H9 (cell line): Measurements from ENCODE around the gene SLC2A9. TPM values are rescaled to one million over a fixed set of nuclear protein-coding genes. Genes with fewer than 3 reads are reported as not detected.

Experiments used
- DNase-seq: peaks from one replicate; pipeline ENCODE4 v3.0.0-alpha.2; 2017
- H2AFZ ChIP-seq: one replicate; pipeline ENCODE4 v1.6.1; 2013; ENCODE audit warnings: mild to moderate bottlenecking, low read length, control low read depth, moderate library complexity
- H2AK5ac ChIP-seq: 2 replicates; pipeline ENCODE4 v1.6.1; 2013; ENCODE audit warnings: low read length, control low read depth, mixed read lengths; ENCODE audit not compliant: insufficient read length
- H2BK120ac ChIP-seq: one replicate; pipeline ENCODE4 v1.6.1; 2013; ENCODE audit warnings: low read depth, mild to moderate bottlenecking, low read length, control low read depth, inconsistent platforms; ENCODE audit not compliant: poor library complexity, severe bottlenecking
- H2BK12ac ChIP-seq: 2 replicates; pipeline ENCODE4 v1.6.1; 2013; ENCODE audit warnings: low read length, control low read depth, mixed read lengths, low read depth; ENCODE audit not compliant: insufficient read length
- H2BK15ac ChIP-seq: 2 replicates; pipeline ENCODE4 v1.6.1; 2013; ENCODE audit warnings: low read depth, low read length, control low read depth
- H2BK20ac ChIP-seq: one replicate; pipeline ENCODE4 v1.6.1; 2013; ENCODE audit warnings: low read depth, mild to moderate bottlenecking, low read length, control low read depth, inconsistent platforms; ENCODE audit not compliant: poor library complexity, severe bottlenecking
- H2BK5ac ChIP-seq: 2 replicates; pipeline ENCODE4 v1.6.1; 2013; ENCODE audit warnings: low read length, control low read depth, mixed read lengths; ENCODE audit not compliant: insufficient read length
- H3K14ac ChIP-seq: 2 replicates; pipeline ENCODE4 v1.6.1; 2013; ENCODE audit warnings: low read length, control low read depth; ENCODE audit not compliant: insufficient read depth
- H3K18ac ChIP-seq: 2 replicates; pipeline ENCODE4 v1.6.1; 2013; ENCODE audit warnings: low read depth, mild to moderate bottlenecking, mixed read lengths, low read length, control low read depth; ENCODE audit not compliant: insufficient read length
- H3K23ac ChIP-seq: 2 replicates; pipeline ENCODE4 v1.6.1; 2013; ENCODE audit warnings: low read length, control low read depth, mixed read lengths, low read depth; ENCODE audit not compliant: insufficient read length
- H3K23me2 ChIP-seq: 2 replicates; pipeline ENCODE4 v1.6.1; 2013; ENCODE audit warnings: low read depth, mild to moderate bottlenecking, mixed read lengths, low read length, control low read depth; ENCODE audit not compliant: insufficient read length, poor library complexity, severe bottlenecking
- H3K27ac ChIP-seq: 2 replicates; pipeline ENCODE4 v1.5.1; 2013; ENCODE audit warnings: low read length, control low read depth, mixed read lengths, low read depth; ENCODE audit not compliant: insufficient read length
- H3K27me3 ChIP-seq: 2 replicates; pipeline ENCODE4 v1.6.1; 2013; ENCODE audit warnings: low read length, control low read depth, inconsistent platforms; ENCODE audit not compliant: insufficient read depth
- H3K4ac ChIP-seq: 2 replicates; pipeline ENCODE4 v1.6.1; 2013; ENCODE audit warnings: low read depth, mild to moderate bottlenecking, control low read depth, inconsistent platforms, low read length, moderate library complexity
- H3K4me1 ChIP-seq: 2 replicates; pipeline ENCODE4 v1.6.1; 2013; ENCODE audit warnings: low read length, control low read depth, inconsistent platforms; ENCODE audit not compliant: insufficient read depth
- H3K4me2 ChIP-seq: 2 replicates; pipeline ENCODE4 v1.6.1; 2013; ENCODE audit warnings: low read length, control low read depth, mixed read lengths; ENCODE audit not compliant: insufficient read length, insufficient read depth
- H3K56ac ChIP-seq: 2 replicates; pipeline ENCODE4 v1.6.1; 2013; ENCODE audit warnings: low read depth, mild to moderate bottlenecking, mixed read lengths, low read length, control low read depth; ENCODE audit not compliant: insufficient read length
- H3K79me1 ChIP-seq: 2 replicates; pipeline ENCODE4 v1.6.1; 2013; ENCODE audit warnings: low read depth, mild to moderate bottlenecking, moderate library complexity, low read length, control low read depth, inconsistent platforms; ENCODE audit not compliant: insufficient read depth, poor library complexity, severe bottlenecking
- H3K79me2 ChIP-seq: 2 replicates; pipeline ENCODE4 v1.6.1; 2013; ENCODE audit warnings: low read length, control low read depth, inconsistent platforms; ENCODE audit not compliant: insufficient read depth
- H3K9ac ChIP-seq: 2 replicates; pipeline ENCODE4 v1.6.1; 2013; ENCODE audit warnings: low read length, control low read depth, mixed read lengths; ENCODE audit not compliant: insufficient read length; ENCODE audit errors: extremely low read depth
- H3K9me3 ChIP-seq: one replicate; pipeline ENCODE4 v1.6.1; 2013; ENCODE audit warnings: low read depth, low read length, inconsistent platforms; ENCODE audit not compliant: control insufficient read depth
- H3T11ph ChIP-seq: one replicate; pipeline ENCODE4 v1.6.1; 2013; ENCODE audit warnings: mild to moderate bottlenecking, low read length, control low read depth, inconsistent platforms
- H4K20me1 ChIP-seq: one replicate; pipeline ENCODE4 v1.6.1; 2013; ENCODE audit not compliant: control insufficient read depth, insufficient read length, insufficient read depth
- H4K5ac ChIP-seq: 2 replicates; pipeline ENCODE4 v1.6.1; 2013; ENCODE audit warnings: low read depth, mild to moderate bottlenecking, mixed read lengths, low read length, control low read depth; ENCODE audit not compliant: insufficient read length
- H4K8ac ChIP-seq: replicated peaks from 2 replicates; pipeline ENCODE4 v1.6.1; 2013; ENCODE audit warnings: low read length, control low read depth, mixed read lengths, low read depth; ENCODE audit not compliant: insufficient read length
- H4K91ac ChIP-seq: 2 replicates; pipeline ENCODE4 v1.6.1; 2013; ENCODE audit warnings: low read depth, mild to moderate bottlenecking, moderate library complexity, mixed read lengths, low read length, control low read depth; ENCODE audit not compliant: insufficient read length
- H3K27ac Mint-ChIP-seq, 3 experiments: 2 replicates in 2 of 3; 3 replicates in 1 of 3; pipeline ENCODE4 v1.8.0; 2020 to 2021; ENCODE audit warnings: mixed read lengths in 3 of 3, mild to moderate bottlenecking in 1 of 3, moderate library complexity in 1 of 3
- H3K27me3 Mint-ChIP-seq: 2 replicates; pipeline ENCODE4 v1.8.0; 2021; ENCODE audit warnings: low read depth, mild to moderate bottlenecking, moderate library complexity, mixed read lengths
- H3K36me3 Mint-ChIP-seq, 3 experiments: 2 replicates in 2 of 3; 3 replicates in 1 of 3; pipeline ENCODE4 v1.8.0; 2020 to 2021; ENCODE audit warnings: low read depth in 3 of 3, mixed read lengths in 3 of 3; ENCODE audit not compliant: insufficient read depth in 1 of 3
- H3K4me1 Mint-ChIP-seq, 2 experiments: 2 replicates each; pipeline ENCODE4 v1.8.0; 2020; ENCODE audit warnings: mixed read lengths in 2 of 2
- H3K4me3 Mint-ChIP-seq, 2 experiments: 2 replicates in 1 of 2; 3 replicates in 1 of 2; pipeline ENCODE4 v1.8.0; 2020 to 2021; ENCODE audit warnings: mild to moderate bottlenecking in 2 of 2, mixed read lengths in 2 of 2, moderate library complexity in 1 of 2
- H3K9me3 Mint-ChIP-seq, 2 experiments: 2 replicates in 1 of 2; 3 replicates in 1 of 2; pipeline ENCODE4 v1.8.0; 2020; ENCODE audit warnings: mild to moderate bottlenecking in 2 of 2, mixed read lengths in 2 of 2, moderate library complexity in 1 of 2
- CTCF ChIP-seq: fragments of 200-600 bp; sonication (generic); conservative IDR thresholded peaks from 3 replicates; pipeline ENCODE4 v1.8.0; 2021; ENCODE audit warnings: antibody characterized with exemption, mild to moderate bottlenecking
- WGBS: extraction: QIAGEN DNeasy Blood & Tissue Kit; methylation state at CpG from one replicate; pipeline ENCODE4 v1.1.7; 2013; ENCODE audit warnings: missing lambda C conversion rate, low lambda C conversion rate, mixed read lengths; ENCODE audit not compliant: insufficient read length; ENCODE audit errors: extremely low coverage; 5-methylcytosine and 5-hydroxymethylcytosine counted together
- total RNA-seq: library from RNA; stranded (reverse); gene quantifications from 2 replicates; pipeline ENCODE4 v1.2.1, GENCODE V29; 2021

Gene SLC2A9
- total RNA-seq, 1 experiment from 2014 or later, result 0.79 TPM

GRCh38 chr4:9996319-9997110, 24.8 kb downstream of the SLC2A9 start:
- Histone ChIP-seq H3K23me2 (no peaks in the 10 kb centered on the region), H4K91ac (no peak overlapping the region), H3T11ph (no peak overlapping the region), H2BK12ac (no peak overlapping the region), H3K27ac (no peak overlapping the region), H2BK120ac (no peak overlapping the region), H3K18ac (no peak overlapping the region), H4K5ac (no peak overlapping the region), H2AK5ac (no peak overlapping the region), H2AFZ (no peak overlapping the region), H3K9ac (no peak overlapping the region), H3K27me3 (no peaks in the 10 kb centered on the region), H3K56ac (no peak overlapping the region), H2BK5ac (no peak overlapping the region), H3K4ac (no peak overlapping the region), H3K14ac (no peak overlapping the region), H4K20me1 (no peaks in the 10 kb centered on the region), H3K4me2 (no peak overlapping the region), H3K4me1 (no peaks in the 10 kb centered on the region), H3K23ac (no peak overlapping the region), H3K79me1 (no peaks in the 10 kb centered on the region), H2BK15ac (no peak overlapping the region), H3K79me2 (peaks cover 2% of the 10 kb centered on the region; the same call in 1 of the 2 replicates), H4K8ac (no peak overlapping the region), H3K9me3 (no peaks in the 10 kb centered on the region), H2BK20ac (no peak overlapping the region)
- H3K9me3 Mint-ChIP-seq, result no peaks in the 10 kb centered on the region; a peak in 1 of 5 replicates
- H3K27ac Mint-ChIP-seq, result no peak overlapping the region
- WGBS, result no CpG with 5 or more reads among the region's 6 CpGs
- no peak for DNase-seq
- no peaks in the 10 kb centered on the region for H3K36me3 Mint-ChIP-seq
- H3K4me3 Mint-ChIP-seq, result no peak overlapping the region
- no peak for TF ChIP-seq CTCF
- peaks cover 6% of the 10 kb centered on the region for H3K27me3 Mint-ChIP-seq
- H3K4me1 Mint-ChIP-seq, result no peaks in the 10 kb centered on the region
